Keratinocyte (primary cell): ENCODE data around the gene TDRD1. TPM values are rescaled to one million over a fixed set of nuclear protein-coding genes. Genes with fewer than 3 reads are reported as not detected.

Source experiments
- DNase-seq: peaks from one replicate; pipeline ENCODE4 v3.0.0-alpha.2; 2011; ENCODE audit warnings: low read depth, missing footprints, low spot score
- FAIRE-seq: peaks from 2 replicates; lab custom pipeline; 2011; peaks lifted over from hg19 to GRCh38; lab: Jason Lieb, UNC
- H2AFZ ChIP-seq: 2 replicates; pipeline ENCODE4 v1.6.0; 2012; ENCODE audit warnings: low read length, control low read depth, inconsistent platforms; ENCODE audit not compliant: control insufficient read depth
- H3K27ac ChIP-seq: 2 replicates; pipeline ENCODE4 v1.5.1; 2011; ENCODE audit warnings: low read length; ENCODE audit not compliant: control insufficient read depth, insufficient read depth
- H3K27me3 ChIP-seq: 3 replicates; pipeline ENCODE4 v1.6.0; 2011; ENCODE audit warnings: low read length; ENCODE audit not compliant: control insufficient read depth, insufficient read depth; ENCODE audit errors: extremely low read depth
- H3K36me3 ChIP-seq, 2 experiments: 2 replicates in 1 of 2; 3 replicates in 1 of 2; pipeline ENCODE4 v1.5.1; 2011; ENCODE audit warnings: low read length in 2 of 2, mild to moderate bottlenecking in 1 of 2; ENCODE audit not compliant: control insufficient read depth in 2 of 2, insufficient read depth in 2 of 2; ENCODE audit errors: extremely low read depth in 1 of 2
- H3K4me1 ChIP-seq: 3 replicates; pipeline ENCODE4 v1.5.1; 2011; ENCODE audit warnings: low read length; ENCODE audit not compliant: control insufficient read depth, insufficient read depth; ENCODE audit errors: extremely low read depth
- H3K4me2 ChIP-seq: 3 replicates; pipeline ENCODE4 v1.6.0; 2011; ENCODE audit warnings: low read depth, low read length; ENCODE audit not compliant: control insufficient read depth, insufficient read depth; ENCODE audit errors: extremely low read depth
- H3K4me3 ChIP-seq, 3 experiments: fragments of 200-600 bp in 1 of 3; sonication (generic) in 1 of 3; 2 replicates in 2 of 3; 3 replicates in 1 of 3; pipeline ENCODE4 v1.5.1; 2011 to 2016; ENCODE audit warnings: low read length in 3 of 3, mild to moderate bottlenecking in 3 of 3, control low read depth in 2 of 3, inconsistent platforms in 1 of 3, low read depth in 1 of 3, mixed read lengths in 1 of 3, mixed run types in 1 of 3, moderate library complexity in 1 of 3; ENCODE audit not compliant: control insufficient read depth in 2 of 3, insufficient read depth in 2 of 3; ENCODE audit errors: extremely low read depth in 1 of 3
- H3K79me2 ChIP-seq: 2 replicates; pipeline ENCODE4 v1.6.0; 2012; ENCODE audit warnings: low read length; ENCODE audit not compliant: control insufficient read depth, insufficient read depth
- H3K9ac ChIP-seq: 3 replicates; pipeline ENCODE4 v1.6.0; 2011; ENCODE audit warnings: low read length; ENCODE audit not compliant: control insufficient read depth, insufficient read depth; ENCODE audit errors: extremely low read depth
- H3K9me1 ChIP-seq: 3 replicates; pipeline ENCODE4 v1.6.0; 2011; ENCODE audit warnings: low read length; ENCODE audit not compliant: control insufficient read depth, insufficient read depth; ENCODE audit errors: extremely low read depth
- H3K9me3 ChIP-seq: 2 replicates; pipeline ENCODE4 v1.5.1; 2012; ENCODE audit warnings: low read depth, low read length; ENCODE audit not compliant: control insufficient read depth
- H4K20me1 ChIP-seq: 3 replicates; pipeline ENCODE4 v1.6.0; 2011; ENCODE audit warnings: low read length; ENCODE audit not compliant: control insufficient read depth, insufficient read depth; ENCODE audit errors: extremely low read depth
- EZH2 ChIP-seq: IDR thresholded peaks from one replicate; pipeline ENCODE4 v1.6.1; 2012; ENCODE audit warnings: inconsistent platforms, mild to moderate bottlenecking, low read length, moderate library complexity
- dilution Hi-C: fragments of 300-500 bp; cut with MboI; formaldehyde crosslinking; loops from one replicate; pipeline ENCODE4 v1.7.0; 2020; ENCODE audit warnings: low sequenced_read_pairs; ENCODE audit not compliant: extremely low pct_ligation_motif_present
- polyA plus RNA-seq, 5 experiments: library from polyadenylated mRNA; depleted of rRNA in 3 of 5; stranded (reverse) in 3 of 5; stranded (forward) in 1 of 5; unstranded in 1 of 5; fragments of >200 nt; gene quantifications; 1 replicate in 1 of 5; 2 replicates in 3 of 5; 3 replicates in 1 of 5; pipeline versions ENCODE4 v1.2.1 to v1.2.3, GENCODE V29; 2011 to 2012; ENCODE audit warnings: missing spikeins in 2 of 5, low read depth in 1 of 5, low replicate concordance in 1 of 5
- TF ChIP-seq, protein P1 (sequence below), 3 experiments: IDR thresholded peaks in 1 of 3; conservative IDR thresholded peaks in 1 of 3; optimal IDR thresholded peaks in 1 of 3; 2 replicates in 2 of 3; 3 replicates in 1 of 3; pipeline versions ENCODE3 to v1.5.1; 2011; ENCODE audit warnings: low read length in 3 of 3, mild to moderate bottlenecking in 3 of 3, moderate library complexity in 2 of 3, control low read depth in 1 of 3, inconsistent platforms in 1 of 3; ENCODE audit not compliant: insufficient read depth in 2 of 3; ENCODE audit errors: extremely low read depth in 1 of 3

Gene TDRD1
- polyA plus RNA-seq, 1 donor (not counting 4 experiments of a cell fraction or from before 2014, with no cell fraction given) = 0.56 TPM

GRCh38 chr10:114246679-114247305, 67.6 kb downstream of the TDRD1 start:
- H4K20me1 ChIP-seq = no peaks in the 10 kb centered on the region
- H3K4me3 ChIP-seq = peak overlapping the region in 2 of 3 experiments; percentile 24 to 40
- H3K4me2 ChIP-seq = peak overlapping the region; percentile 86
- TF ChIP-seq, protein P1, sequence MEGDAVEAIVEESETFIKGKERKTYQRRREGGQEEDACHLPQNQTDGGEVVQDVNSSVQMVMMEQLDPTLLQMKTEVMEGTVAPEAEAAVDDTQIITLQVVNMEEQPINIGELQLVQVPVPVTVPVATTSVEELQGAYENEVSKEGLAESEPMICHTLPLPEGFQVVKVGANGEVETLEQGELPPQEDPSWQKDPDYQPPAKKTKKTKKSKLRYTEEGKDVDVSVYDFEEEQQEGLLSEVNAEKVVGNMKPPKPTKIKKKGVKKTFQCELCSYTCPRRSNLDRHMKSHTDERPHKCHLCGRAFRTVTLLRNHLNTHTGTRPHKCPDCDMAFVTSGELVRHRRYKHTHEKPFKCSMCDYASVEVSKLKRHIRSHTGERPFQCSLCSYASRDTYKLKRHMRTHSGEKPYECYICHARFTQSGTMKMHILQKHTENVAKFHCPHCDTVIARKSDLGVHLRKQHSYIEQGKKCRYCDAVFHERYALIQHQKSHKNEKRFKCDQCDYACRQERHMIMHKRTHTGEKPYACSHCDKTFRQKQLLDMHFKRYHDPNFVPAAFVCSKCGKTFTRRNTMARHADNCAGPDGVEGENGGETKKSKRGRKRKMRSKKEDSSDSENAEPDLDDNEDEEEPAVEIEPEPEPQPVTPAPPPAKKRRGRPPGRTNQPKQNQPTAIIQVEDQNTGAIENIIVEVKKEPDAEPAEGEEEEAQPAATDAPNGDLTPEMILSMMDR (optimal IDR thresholded peaks at IDR 0.05 in 1 of 3, IDR thresholded peaks at IDR 0.05 in 1 of 3, conservative IDR thresholded peaks at IDR 0.05 in 1 of 3; ENCODE audit: extremely low read depth in 1 of 3, insufficient read depth in 2 of 3, low read length in 3 of 3) = no peak
- TF ChIP-seq EZH2 = no peak
- dilution Hi-C loops = no loop called here
- no peaks in the 10 kb centered on the region for H3K36me3 ChIP-seq
- no peaks in the 10 kb centered on the region for H3K79me2 ChIP-seq
- peak overlapping the region; percentile 28 for H2AFZ ChIP-seq
- H3K4me1 ChIP-seq = peaks cover 46% of the 10 kb centered on the region
- DNase-seq (peak; percentile 56), FAIRE-seq (peak; percentile 93)
- H3K9me3 ChIP-seq = no peaks in the 10 kb centered on the region
- H3K27ac ChIP-seq = peak overlapping the region; percentile 95
- no peaks in the 10 kb centered on the region for H3K9me1 ChIP-seq
- H3K27me3 ChIP-seq = no peaks in the 10 kb centered on the region
- H3K9ac ChIP-seq = peak overlapping the region; percentile 56

GRCh38 chr10:114250236-114250635, 71.1 kb downstream of the TDRD1 start:
- no peaks in the 10 kb centered on the region for H3K9me3 ChIP-seq
- no peak for DNase-seq
- no peak overlapping the region for H3K4me2 ChIP-seq
- dilution Hi-C loops = no loop called here
- no peak for FAIRE-seq
- peaks cover 22% of the 10 kb centered on the region for H3K4me1 ChIP-seq
- H3K36me3 ChIP-seq = no peaks in the 10 kb centered on the region
- H3K9me1 ChIP-seq = no peaks in the 10 kb centered on the region
- H3K27ac ChIP-seq = no peak overlapping the region
- H3K4me3 ChIP-seq = no peak overlapping the region
- no peak overlapping the region for H2AFZ ChIP-seq
- TF ChIP-seq EZH2 = no peak
- TF ChIP-seq, protein P1 (optimal IDR thresholded peaks at IDR 0.05 in 1 of 3, IDR thresholded peaks at IDR 0.05 in 1 of 3, conservative IDR thresholded peaks at IDR 0.05 in 1 of 3; ENCODE audit: extremely low read depth in 1 of 3, insufficient read depth in 2 of 3, low read length in 3 of 3) = no peak
- no peaks in the 10 kb centered on the region for H4K20me1 ChIP-seq
- H3K79me2 ChIP-seq = no peaks in the 10 kb centered on the region
- no peak overlapping the region for H3K9ac ChIP-seq
- no peaks in the 10 kb centered on the region for H3K27me3 ChIP-seq
